ENCODE data around the gene FMNL1. TPM values are rescaled to one million over a fixed set of nuclear protein-coding genes. Genes with fewer than 3 reads are reported as not detected.

FMNL1 gene, protein sequence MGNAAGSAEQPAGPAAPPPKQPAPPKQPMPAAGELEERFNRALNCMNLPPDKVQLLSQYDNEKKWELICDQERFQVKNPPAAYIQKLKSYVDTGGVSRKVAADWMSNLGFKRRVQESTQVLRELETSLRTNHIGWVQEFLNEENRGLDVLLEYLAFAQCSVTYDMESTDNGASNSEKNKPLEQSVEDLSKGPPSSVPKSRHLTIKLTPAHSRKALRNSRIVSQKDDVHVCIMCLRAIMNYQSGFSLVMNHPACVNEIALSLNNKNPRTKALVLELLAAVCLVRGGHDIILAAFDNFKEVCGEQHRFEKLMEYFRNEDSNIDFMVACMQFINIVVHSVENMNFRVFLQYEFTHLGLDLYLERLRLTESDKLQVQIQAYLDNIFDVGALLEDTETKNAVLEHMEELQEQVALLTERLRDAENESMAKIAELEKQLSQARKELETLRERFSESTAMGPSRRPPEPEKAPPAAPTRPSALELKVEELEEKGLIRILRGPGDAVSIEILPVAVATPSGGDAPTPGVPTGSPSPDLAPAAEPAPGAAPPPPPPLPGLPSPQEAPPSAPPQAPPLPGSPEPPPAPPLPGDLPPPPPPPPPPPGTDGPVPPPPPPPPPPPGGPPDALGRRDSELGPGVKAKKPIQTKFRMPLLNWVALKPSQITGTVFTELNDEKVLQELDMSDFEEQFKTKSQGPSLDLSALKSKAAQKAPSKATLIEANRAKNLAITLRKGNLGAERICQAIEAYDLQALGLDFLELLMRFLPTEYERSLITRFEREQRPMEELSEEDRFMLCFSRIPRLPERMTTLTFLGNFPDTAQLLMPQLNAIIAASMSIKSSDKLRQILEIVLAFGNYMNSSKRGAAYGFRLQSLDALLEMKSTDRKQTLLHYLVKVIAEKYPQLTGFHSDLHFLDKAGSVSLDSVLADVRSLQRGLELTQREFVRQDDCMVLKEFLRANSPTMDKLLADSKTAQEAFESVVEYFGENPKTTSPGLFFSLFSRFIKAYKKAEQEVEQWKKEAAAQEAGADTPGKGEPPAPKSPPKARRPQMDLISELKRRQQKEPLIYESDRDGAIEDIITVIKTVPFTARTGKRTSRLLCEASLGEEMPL
- 10 to 100 TPM in 3 of 4 donors, 1 to 10 TPM in 1; 9.3 to 45.4 (median 15.8) TPM for total RNA-seq

DNA sequence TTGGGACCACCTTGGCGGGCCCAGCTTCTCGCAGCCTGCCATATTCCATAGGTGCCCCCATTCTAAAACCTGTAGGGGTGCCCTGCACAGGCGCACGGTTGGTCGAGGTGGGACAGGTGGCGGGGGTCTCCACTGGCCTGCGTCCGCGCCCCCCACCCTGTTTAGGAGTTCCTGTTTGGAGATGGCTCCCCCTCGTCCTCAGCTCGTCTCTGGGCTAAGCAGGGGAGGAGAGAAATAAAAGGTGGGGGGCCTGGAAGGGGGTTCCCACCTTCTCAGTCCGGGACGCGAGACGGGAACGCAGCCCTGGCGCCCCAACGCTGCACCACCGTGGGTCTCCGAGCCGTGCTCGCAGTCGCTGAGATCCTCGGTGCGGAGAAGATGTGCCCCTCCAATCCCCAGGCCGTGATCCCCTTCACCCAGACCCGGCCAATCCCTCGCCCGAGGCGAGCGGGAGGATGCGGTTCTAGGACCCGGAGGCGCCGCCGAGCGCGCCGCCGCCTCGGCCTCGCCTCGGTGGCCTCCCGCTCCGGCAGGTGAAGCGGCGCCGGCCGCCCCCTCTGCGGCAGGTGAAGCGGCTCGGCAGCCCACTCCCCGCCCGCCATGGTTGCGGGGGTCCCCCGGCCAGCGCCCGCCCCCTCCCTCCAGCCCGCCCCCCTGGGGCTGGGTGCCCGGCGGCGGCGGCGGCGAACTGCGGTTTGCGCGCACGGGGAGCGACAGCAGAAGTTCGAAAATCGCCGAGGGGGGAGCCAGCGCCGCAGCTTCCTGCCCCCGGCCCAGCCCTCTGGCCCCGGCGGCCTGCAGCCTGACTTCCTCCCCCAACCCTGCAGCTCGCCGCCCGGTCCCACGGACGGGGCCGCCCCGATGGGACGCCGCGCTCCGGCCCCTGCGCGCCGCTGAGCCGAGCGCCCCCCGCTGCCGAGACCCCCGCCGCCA lies at the start of gene FMNL1:
Gene FMNL1 (plus strand): TSS at position 805 of the 933 bp plus-strand sequence. CDS start 240 bp downstream, outside the sequence.
- H3K4me3 ChIP-seq = peak within 1 kb of the TSS; percentile 69 to 97 (median 74)

DNA sequence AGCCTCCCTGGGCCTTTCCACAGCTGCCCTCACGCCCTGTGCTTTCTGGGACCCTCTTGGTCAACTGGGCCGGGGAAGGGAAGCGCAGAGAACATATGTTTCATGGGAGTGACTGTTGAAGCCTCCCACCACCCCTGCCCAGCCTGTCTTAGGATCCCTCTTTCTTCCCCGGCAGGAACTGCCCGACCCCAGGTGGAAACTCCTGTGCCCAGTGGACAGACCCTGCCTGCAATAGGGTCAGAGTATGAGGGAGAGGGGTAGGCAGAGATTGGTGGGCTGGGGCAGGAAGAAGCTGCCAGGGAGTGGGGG lies 49.5 kb upstream of the FMNL1 start:
- H3K9me3 ChIP-seq = no peaks in the 10 kb centered on the region
- TF ChIP-seq, protein P1, sequence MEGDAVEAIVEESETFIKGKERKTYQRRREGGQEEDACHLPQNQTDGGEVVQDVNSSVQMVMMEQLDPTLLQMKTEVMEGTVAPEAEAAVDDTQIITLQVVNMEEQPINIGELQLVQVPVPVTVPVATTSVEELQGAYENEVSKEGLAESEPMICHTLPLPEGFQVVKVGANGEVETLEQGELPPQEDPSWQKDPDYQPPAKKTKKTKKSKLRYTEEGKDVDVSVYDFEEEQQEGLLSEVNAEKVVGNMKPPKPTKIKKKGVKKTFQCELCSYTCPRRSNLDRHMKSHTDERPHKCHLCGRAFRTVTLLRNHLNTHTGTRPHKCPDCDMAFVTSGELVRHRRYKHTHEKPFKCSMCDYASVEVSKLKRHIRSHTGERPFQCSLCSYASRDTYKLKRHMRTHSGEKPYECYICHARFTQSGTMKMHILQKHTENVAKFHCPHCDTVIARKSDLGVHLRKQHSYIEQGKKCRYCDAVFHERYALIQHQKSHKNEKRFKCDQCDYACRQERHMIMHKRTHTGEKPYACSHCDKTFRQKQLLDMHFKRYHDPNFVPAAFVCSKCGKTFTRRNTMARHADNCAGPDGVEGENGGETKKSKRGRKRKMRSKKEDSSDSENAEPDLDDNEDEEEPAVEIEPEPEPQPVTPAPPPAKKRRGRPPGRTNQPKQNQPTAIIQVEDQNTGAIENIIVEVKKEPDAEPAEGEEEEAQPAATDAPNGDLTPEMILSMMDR (IDR thresholded peaks at IDR 0.05) = no peak
- TF ChIP-seq POLR2A (IDR thresholded peaks at IDR 0.05) = no peak
- H3K27me3 ChIP-seq = no peaks in the 10 kb centered on the region
- peaks cover 6 to 47% (median 12%) of the 10 kb centered on the region in 4 donors for H3K4me1 ChIP-seq
- peak overlapping the region; percentile 63 to 89 (median 76) for H3K27ac ChIP-seq
- H3K4me3 ChIP-seq = peak overlapping the region in 2 of 4 donors; percentile 12 to 30
- H3K36me3 ChIP-seq = no peaks in the 10 kb centered on the region
- no peak for DNase-seq

More for the DNA sequence above, at the start of gene FMNL1:
- Histone ChIP-seq H3K27me3 (peaks cover 0 to 7% of the 10 kb centered on the region in 2 donors), H3K4me1 (peaks cover 0 to 14% (median 5%) of the 10 kb centered on the region in 4 donors), H3K36me3 (no peaks in the 10 kb centered on the region), H3K9me3 (no peaks in the 10 kb centered on the region), H3K27ac (peak within 1 kb of the TSS; percentile 73 to 96 (median 86))
- TF ChIP-seq, protein P1 (IDR thresholded peaks at IDR 0.05) = no peak
- TF ChIP-seq POLR2A (IDR thresholded peaks at IDR 0.05) = no peak
- peak; percentile 65 to 91 (median 81) for DNase-seq

DNA sequence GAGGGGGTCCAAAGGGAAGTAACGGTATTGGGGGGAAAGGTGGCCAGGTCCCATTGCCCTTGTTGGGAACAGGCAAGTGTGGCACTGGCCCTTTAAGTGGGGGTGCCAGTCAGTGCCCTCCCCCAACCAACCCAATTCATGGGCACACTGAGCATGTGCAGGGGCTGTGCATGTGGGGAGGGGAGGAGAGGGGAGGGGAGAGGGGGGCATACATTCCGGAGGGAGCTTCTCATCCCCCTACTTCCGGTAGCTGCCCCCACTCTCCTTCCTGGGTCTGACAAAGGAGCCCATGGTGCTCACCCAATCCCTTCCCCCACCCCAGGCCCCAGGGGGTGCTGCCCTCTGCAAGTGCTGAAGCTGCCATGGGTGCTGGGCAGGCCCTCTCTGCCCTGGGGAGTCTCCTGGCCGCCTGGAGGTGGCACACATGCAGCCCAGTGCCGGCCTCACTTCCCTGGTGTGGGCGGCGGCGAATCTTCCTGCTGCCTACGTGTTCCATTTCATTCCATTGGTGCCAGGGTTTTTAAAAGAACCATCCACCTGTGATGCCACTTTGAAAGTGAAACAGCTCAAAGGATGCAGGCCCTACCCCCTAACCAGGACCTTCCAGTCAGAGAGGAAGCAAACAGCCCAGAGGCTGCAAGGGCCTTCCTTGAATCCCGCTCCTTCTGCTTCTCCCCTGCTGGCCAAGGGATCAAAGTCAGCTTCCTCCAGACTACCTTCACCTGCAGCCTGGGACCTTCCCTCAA lies 49.0 kb upstream of the FMNL1 start:
- peaks cover 6 to 47% (median 12%) of the 10 kb centered on the region in 4 donors for H3K4me1 ChIP-seq
- no peaks in the 10 kb centered on the region for H3K9me3 ChIP-seq
- H3K36me3 ChIP-seq = no peaks in the 10 kb centered on the region
- H3K27me3 ChIP-seq = no peaks in the 10 kb centered on the region
- H3K27ac ChIP-seq = peak overlapping the region; percentile 63 to 89 (median 76)
- peak; percentile 69 to 77 (median 73) for DNase-seq
- peak overlapping the region in 3 of 4 donors; percentile 30 to 42 (median 38) for H3K4me3 ChIP-seq
- TF ChIP-seq, protein P1 (IDR thresholded peaks at IDR 0.05) = peak in 1 of 6 experiments; percentile 25
- TF ChIP-seq POLR2A (IDR thresholded peaks at IDR 0.05) = peak in 1 of 2 donors; percentile 17

DNA sequence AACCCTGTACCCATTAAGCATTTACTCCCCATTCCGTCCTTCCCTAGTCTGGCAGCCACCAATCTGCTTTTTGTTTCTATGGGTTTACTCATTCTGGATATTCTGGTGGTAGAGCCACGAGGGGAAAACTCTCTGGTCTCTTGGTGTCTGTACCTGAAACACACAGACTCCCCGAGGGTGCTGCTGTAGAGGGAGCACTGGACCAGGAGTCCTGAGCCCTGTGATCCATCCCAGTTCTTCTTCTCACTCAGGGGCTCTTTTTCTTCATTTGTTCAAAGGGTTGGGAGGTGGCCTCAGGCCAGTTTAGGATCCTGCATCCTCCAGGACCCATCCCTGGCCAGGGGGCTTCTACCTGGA lies 45.9 kb upstream of the FMNL1 start:
- no peaks in the 10 kb centered on the region for H3K36me3 ChIP-seq
- H3K27me3 ChIP-seq = no peaks in the 10 kb centered on the region
- H3K9me3 ChIP-seq = no peaks in the 10 kb centered on the region
- H3K4me3 ChIP-seq = no peak overlapping the region
- peak overlapping the region in 1 of 4 donors; percentile 59 for H3K27ac ChIP-seq
- peaks cover 6 to 41% (median 12%) of the 10 kb centered on the region in 4 donors for H3K4me1 ChIP-seq
- no peak for DNase-seq
- TF ChIP-seq, protein P1 (IDR thresholded peaks at IDR 0.05) = no peak
- no peak for TF ChIP-seq POLR2A (IDR thresholded peaks at IDR 0.05)
